Transverse colon (tissue), 4 donors: ENCODE data around the gene DHTKD1. TPM values are rescaled to one million over a fixed set of nuclear protein-coding genes. Genes with fewer than 3 reads are reported as not detected.

Experiments
- DNase-seq: peaks from one replicate; pipeline ENCODE4 v3.0.0-alpha.2; 2019
- H3K27ac ChIP-seq, 4 donors: fragments of 200-600 bp; sonication (generic); 2 replicates each; pipeline ENCODE4 v1.5.1; 2016 to 2018; ENCODE audit warnings: inconsistent platforms in 4 of 4
- H3K27me3 ChIP-seq: fragments of 200-600 bp; sonication (generic); 2 replicates; pipeline ENCODE4 v1.5.1; 2017; ENCODE audit warnings: inconsistent platforms
- H3K36me3 ChIP-seq, 4 donors: fragments of 200-600 bp; sonication (generic); 2 replicates each; pipeline ENCODE4 v1.5.1; 2017 to 2019; ENCODE audit warnings: inconsistent platforms in 4 of 4
- H3K4me1 ChIP-seq, 4 donors: fragments of 200-600 bp; sonication (generic); 2 replicates each; pipeline ENCODE4 v1.5.1; 2017 to 2020; ENCODE audit warnings: inconsistent platforms in 4 of 4
- H3K4me3 ChIP-seq, 4 donors: fragments of 200-600 bp; sonication (generic); 1 replicate in 1 of 4; 2 replicates in 3 of 4; pipeline versions ENCODE4 v1.5.1 to v1.6.1; 2017 to 2019; ENCODE audit warnings: inconsistent platforms in 4 of 4
- H3K9me3 ChIP-seq, 2 donors: fragments of 200-600 bp; sonication (generic); 2 replicates each; pipeline ENCODE4 v1.5.1; 2017 to 2019; ENCODE audit warnings: inconsistent platforms in 2 of 2
- EP300 ChIP-seq: sonication (generic); formaldehyde crosslinking; IDR thresholded peaks from one replicate; pipeline ENCODE4 v1.6.1; 2017; ENCODE audit warnings: antibody characterized with exemption, low read depth
- POLR2A ChIP-seq: fragments of 450-650 bp; IDR thresholded peaks from one replicate; pipeline ENCODE4 v1.6.1; 2016; ENCODE audit warnings: antibody characterized with exemption, mild to moderate bottlenecking, moderate library complexity
- POLR2AphosphoS5 ChIP-seq, 3 donors: sonication (generic); formaldehyde crosslinking; IDR thresholded peaks; one replicate each; pipeline ENCODE4 v1.6.1; 2016; ENCODE audit warnings: antibody characterized with exemption in 3 of 3
- WGBS, 2 donors: methylation state at CpG; one replicate each; pipeline ENCODE4 v1.1.5; 2018; ENCODE audit warnings: low coverage in 1 of 2; 5-methylcytosine and 5-hydroxymethylcytosine counted together
- in situ Hi-C, 4 donors: fragments of 200-750 bp; cut with MboI; loops; one replicate each; pipeline versions ENCODE4 v1.15.0 to v1.15.1; 2017; ENCODE audit warnings: low sequenced_read_pairs in 3 of 4, low pct_ligation_motif_present in 1 of 4, low pct_unique_long_range_greater_than_20kb in 1 of 4
- intact Hi-C: fragments of 100-400 bp; cut with DNase I; formaldehyde crosslinking; loops from one replicate; pipeline ENCODE4 v1.15.1; 2023; ENCODE audit warnings: low total_unique reads
- total RNA-seq, 4 donors: library from RNA; depleted of rRNA; stranded (reverse); fragments of >200 nt; gene quantifications; one replicate each; pipeline ENCODE4 v1.1.0, GENCODE V29; 2016
- TF ChIP-seq, protein P1 (sequence below), 5 experiments: fragments of 200-600 bp in 3 of 5; fragments of 450-650 bp in 2 of 5; sonication (generic) in 3 of 5; IDR thresholded peaks; 1 replicate in 2 of 5; 2 replicates in 3 of 5; pipeline ENCODE4 v1.5.1; 2016 to 2017; ENCODE audit warnings: antibody characterized with exemption in 5 of 5, inconsistent platforms in 3 of 5, mild to moderate bottlenecking in 2 of 5, moderate library complexity in 1 of 5

Gene DHTKD1
- total RNA-seq, 4 donors from 2014 or later: 7.0 to 29.5 (median 13.0) TPM

DNA sequence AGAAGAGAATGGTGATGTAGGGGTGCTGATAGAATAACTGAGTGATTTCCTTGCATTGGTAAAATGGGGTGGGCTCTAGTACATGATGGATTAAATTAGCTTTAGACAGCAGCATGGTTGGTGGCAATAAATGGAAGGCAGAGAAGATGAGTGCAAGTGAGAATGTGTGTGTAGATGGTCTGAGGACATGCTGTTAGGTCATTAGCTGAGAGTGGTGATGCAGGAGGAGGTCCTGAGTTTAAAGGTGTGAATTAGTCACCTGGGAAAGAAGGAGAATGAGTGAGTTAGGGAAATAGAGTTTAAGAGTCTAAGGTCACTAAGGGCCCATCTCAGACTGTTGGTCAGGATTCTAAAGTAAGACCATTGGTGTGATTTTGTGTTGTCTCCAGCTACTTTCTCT lies 42.8 kb downstream of the DHTKD1 start:
- H3K9me3 ChIP-seq: no peaks in the 10 kb centered on the region
- TF ChIP-seq POLR2A (no peak), EP300 (no peak), POLR2AphosphoS5 (IDR thresholded peaks at IDR 0.05) (no peak)
- TF ChIP-seq, protein P1, sequence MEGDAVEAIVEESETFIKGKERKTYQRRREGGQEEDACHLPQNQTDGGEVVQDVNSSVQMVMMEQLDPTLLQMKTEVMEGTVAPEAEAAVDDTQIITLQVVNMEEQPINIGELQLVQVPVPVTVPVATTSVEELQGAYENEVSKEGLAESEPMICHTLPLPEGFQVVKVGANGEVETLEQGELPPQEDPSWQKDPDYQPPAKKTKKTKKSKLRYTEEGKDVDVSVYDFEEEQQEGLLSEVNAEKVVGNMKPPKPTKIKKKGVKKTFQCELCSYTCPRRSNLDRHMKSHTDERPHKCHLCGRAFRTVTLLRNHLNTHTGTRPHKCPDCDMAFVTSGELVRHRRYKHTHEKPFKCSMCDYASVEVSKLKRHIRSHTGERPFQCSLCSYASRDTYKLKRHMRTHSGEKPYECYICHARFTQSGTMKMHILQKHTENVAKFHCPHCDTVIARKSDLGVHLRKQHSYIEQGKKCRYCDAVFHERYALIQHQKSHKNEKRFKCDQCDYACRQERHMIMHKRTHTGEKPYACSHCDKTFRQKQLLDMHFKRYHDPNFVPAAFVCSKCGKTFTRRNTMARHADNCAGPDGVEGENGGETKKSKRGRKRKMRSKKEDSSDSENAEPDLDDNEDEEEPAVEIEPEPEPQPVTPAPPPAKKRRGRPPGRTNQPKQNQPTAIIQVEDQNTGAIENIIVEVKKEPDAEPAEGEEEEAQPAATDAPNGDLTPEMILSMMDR (IDR thresholded peaks at IDR 0.05): no peak
- intact Hi-C loops: no loop called here

DNA sequence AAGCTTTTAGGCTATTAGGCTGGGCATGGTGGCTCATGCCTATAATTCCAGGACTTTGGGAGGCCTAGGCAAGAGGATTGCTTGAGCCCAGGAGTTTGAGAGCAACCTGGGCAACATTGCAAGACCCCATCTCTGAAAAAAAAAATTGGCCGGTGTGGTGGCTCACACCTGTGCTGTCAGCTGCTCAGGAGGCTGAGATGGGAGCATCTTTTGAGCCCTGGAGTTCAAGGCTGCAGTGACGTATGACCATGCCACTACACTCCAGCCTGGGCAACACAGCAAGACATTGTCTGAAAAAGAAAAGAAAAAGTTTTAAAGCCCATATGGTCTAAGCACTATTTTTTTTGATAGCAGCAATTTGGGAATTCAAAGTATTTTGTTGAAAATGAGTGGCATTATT lies 44.9 kb downstream of the DHTKD1 start:
- peaks cover 0 to 26% (median 4%) of the 10 kb centered on the region in 4 donors for H3K36me3 ChIP-seq
- intact Hi-C loops: no loop called here
- 94 to 98% methylated on average over 2 of the region's 2 CpGs for WGBS, 2 donors

More for the DNA sequence above, 42.8 kb downstream of the DHTKD1 start:
- Histone ChIP-seq H3K36me3 (peaks cover 0 to 22% (median 8%) of the 10 kb centered on the region in 4 donors), H3K27me3 (no peaks in the 10 kb centered on the region), H3K4me1 (no peaks in the 10 kb centered on the region), H3K4me3 (no peak overlapping the region), H3K27ac (no peak overlapping the region)
- DNase-seq: no peak
- in situ Hi-C loops: no loop called here

DNA sequence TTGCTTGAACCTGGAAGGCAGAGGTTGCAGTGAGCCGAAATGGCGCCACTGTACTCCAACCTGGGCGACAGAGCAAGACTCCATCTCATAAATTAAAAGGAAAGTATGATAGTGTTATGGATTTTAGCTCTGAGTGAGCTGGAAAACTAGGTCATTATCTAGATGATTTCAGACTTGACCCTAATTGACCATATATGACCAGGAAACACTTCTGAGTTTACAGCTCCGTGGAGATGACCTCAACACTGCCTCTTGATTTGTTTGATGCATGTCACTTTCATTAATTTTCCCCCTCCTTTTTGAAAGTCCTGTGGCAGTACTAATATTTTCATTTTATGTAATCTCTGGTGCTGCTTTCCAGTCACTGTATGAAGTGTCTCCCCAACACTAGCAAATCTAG lies 52.9 kb downstream of the DHTKD1 start:
- WGBS, 2 donors: 73 to 77% methylated on average over 4 of the region's 4 CpGs
- no peak for DNase-seq
- in situ Hi-C loops (no loop called here), intact Hi-C loops (no loop called here)
- no peak for TF ChIP-seq POLR2A
- no peak for TF ChIP-seq EP300
- no peak for TF ChIP-seq POLR2AphosphoS5 (IDR thresholded peaks at IDR 0.05)
- TF ChIP-seq, protein P1 (IDR thresholded peaks at IDR 0.05): no peak
- Histone ChIP-seq H3K9me3 (no peaks in the 10 kb centered on the region), H3K27me3 (no peaks in the 10 kb centered on the region), H3K4me1 (no peaks in the 10 kb centered on the region), H3K4me3 (no peak overlapping the region), H3K36me3 (peaks cover 0 to 24% (median 10%) of the 10 kb centered on the region in 4 donors), H3K27ac (no peak overlapping the region)

More for the DNA sequence above, 44.9 kb downstream of the DHTKD1 start:
- Histone ChIP-seq H3K4me1 (no peaks in the 10 kb centered on the region), H3K9me3 (no peaks in the 10 kb centered on the region), H3K4me3 (no peak overlapping the region), H3K27me3 (no peaks in the 10 kb centered on the region), H3K27ac (peak overlapping the region in 1 of 4 donors; percentile 28)
- TF ChIP-seq POLR2AphosphoS5 (IDR thresholded peaks at IDR 0.05) (no peak), POLR2A (no peak), EP300 (no peak)
- TF ChIP-seq, protein P1 (IDR thresholded peaks at IDR 0.05): no peak
- in situ Hi-C loops: no loop called here
- DNase-seq: no peak

DNA sequence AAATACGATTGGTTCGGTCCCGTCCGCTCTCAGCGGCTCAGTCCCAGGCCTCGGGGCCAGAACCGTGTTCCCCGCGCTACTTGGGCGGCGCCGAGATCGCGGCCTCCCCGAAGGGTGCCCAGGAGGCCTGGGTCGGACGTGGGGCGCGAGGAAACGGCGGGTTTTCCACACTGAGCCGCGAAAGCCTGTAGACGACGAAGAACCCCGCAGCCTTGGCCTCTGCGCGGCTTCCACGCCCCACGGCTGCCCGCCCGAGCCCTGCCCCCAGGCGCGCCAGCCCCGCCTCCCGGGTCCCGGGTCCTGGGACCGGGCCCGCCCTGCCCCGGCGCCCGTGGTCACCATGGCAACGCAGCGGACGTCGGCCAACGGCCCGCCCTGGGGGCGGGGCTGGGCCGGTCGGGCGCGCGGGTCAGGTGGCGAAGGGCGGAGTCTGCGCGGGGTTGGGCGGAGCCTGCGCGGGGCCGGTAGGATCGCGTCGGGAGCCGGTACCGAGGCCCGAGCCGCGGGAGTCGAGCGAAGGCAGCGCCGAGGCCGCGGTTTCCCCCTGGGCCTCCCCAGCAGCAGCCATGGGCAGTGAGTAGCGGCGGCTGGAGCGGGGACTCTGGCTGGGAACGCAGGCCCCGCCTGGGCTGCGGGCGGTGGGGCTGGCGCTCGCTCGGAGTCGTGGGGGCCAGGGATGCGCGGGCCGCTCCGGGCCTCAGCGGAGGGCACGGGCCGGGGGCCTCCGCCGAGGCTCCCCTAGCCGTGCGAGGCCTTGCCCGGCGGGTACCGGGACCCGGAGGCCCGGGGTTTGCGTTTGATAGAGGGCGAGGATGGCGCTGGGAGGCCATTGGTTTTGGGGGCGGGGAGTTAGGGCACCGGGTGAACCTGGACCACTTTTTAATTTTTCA lies 60.7 kb downstream of the DHTKD1 start, which contains the start of gene SEC61A2:
SEC61A2 (plus strand) TSS at position 456 of the 890 bp plus-strand sequence; CDS start at position 567, 111 bp downstream.
- 0% methylated on average over 4 to 57 of the region's 108 CpGs for WGBS, 2 donors
- TF ChIP-seq, protein P1 (IDR thresholded peaks at IDR 0.05): no peak
- TF ChIP-seq POLR2A (peak; percentile 92), POLR2AphosphoS5 (IDR thresholded peaks at IDR 0.05) (peak; percentile 47 to 91 (median 89)), EP300 (no peak)
- intact Hi-C loops: no loop called here
- Histone ChIP-seq H3K27me3 (no peaks in the 10 kb centered on the region), H3K27ac (peak within 1 kb of the TSS; percentile 98 to 99 (median 98)), H3K36me3 (no peaks in the 10 kb centered on the region), H3K4me3 (peak within 1 kb of the TSS; percentile 95 to 99 (median 98)), H3K9me3 (no peaks in the 10 kb centered on the region), H3K4me1 (peaks cover 3 to 11% (median 5%) of the 10 kb centered on the region in 4 donors)
- peak; percentile 98 for DNase-seq
- in situ Hi-C loops: no loop called here
